ENCODE measurements around the gene CDY1B.
"Not testable (repeated sequence)": the region's sequence is repeated elsewhere in the genome, so short reads cannot be mapped to it uniquely, and the experiment has no call there.

CDY1B gene, protein sequence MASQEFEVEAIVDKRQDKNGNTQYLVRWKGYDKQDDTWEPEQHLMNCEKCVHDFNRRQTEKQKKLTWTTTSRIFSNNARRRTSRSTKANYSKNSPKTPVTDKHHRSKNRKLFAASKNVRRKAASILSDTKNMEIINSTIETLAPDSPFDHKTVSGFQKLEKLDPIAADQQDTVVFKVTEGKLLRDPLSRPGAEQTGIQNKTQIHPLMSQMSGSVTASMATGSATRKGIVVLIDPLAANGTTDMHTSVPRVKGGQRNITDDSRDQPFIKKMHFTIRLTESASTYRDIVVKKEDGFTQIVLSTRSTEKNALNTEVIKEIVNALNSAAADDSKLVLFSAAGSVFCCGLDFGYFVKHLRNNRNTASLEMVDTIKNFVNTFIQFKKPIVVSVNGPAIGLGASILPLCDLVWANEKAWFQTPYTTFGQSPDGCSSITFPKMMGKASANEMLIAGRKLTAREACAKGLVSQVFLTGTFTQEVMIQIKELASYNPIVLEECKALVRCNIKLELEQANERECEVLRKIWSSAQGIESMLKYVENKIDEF
- total RNA-seq: 0 reads per million in 2 donors

DNA sequence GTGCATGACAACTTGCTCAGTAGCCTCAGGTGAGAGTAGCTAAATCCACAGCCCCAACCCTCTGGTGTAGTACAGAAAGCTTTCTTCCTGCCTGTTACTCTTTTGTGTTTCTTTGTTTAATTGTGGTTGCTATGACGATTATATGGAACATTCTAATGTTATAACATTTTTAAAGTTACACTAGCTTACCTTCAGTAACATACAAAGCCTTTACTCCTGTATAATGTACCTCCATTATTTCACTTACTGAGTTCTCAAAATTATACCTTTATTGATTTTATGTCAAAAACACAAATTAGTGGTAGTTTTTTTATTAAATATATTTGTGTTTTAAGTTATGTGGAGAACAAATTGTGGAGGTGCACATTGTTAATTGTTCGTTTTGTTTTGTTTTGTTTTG, at the start of gene CDY1B:
CDY1B (minus strand) TSS at position 101 of the 400 bp plus-strand sequence. CDS start 331 bp downstream, outside the sequence.
- not testable (repeated sequence) for DNase-seq

DNA sequence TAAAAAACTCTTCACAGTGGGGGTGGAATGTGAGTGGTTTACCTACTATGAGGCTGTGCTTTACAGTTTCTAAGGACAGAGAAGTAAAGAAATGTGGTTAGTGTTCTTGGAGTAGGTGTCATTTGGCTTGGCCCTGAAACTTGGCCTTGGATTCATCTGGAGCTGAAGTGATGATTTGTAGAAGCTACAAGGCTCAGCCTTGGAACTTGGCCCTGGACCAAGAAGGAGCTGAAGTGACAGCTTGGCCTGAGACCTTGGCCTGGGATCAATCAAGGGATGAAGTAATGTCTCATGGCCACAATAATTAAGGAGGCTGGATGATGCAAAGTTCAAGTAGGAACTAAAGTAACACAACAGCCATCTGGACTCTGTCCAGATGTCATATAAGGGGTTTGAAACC, 1.7 kb upstream of the CDY1B start:
- DNase-seq: not testable (repeated sequence)

DNA sequence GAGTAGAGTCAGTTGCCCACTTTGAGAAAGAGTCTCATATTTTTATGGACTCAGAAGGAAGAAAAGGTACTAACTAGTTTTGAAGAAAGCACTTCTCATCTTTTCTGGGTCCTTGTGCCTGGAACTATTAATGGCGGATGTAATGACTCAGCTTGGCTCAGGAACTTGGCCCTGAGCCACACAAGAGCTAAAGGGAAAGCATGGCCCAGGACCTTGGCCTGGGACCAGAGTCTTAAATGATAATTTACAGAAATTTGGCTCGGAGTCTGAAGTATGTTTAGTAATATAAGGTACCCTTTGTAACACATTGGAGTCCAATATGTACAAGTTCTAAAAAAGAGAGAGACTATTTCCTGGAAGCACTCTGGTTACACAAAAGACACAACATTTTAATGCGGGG, 4.6 kb downstream of the CDY1B start:
- not testable (repeated sequence) for DNase-seq

DNA sequence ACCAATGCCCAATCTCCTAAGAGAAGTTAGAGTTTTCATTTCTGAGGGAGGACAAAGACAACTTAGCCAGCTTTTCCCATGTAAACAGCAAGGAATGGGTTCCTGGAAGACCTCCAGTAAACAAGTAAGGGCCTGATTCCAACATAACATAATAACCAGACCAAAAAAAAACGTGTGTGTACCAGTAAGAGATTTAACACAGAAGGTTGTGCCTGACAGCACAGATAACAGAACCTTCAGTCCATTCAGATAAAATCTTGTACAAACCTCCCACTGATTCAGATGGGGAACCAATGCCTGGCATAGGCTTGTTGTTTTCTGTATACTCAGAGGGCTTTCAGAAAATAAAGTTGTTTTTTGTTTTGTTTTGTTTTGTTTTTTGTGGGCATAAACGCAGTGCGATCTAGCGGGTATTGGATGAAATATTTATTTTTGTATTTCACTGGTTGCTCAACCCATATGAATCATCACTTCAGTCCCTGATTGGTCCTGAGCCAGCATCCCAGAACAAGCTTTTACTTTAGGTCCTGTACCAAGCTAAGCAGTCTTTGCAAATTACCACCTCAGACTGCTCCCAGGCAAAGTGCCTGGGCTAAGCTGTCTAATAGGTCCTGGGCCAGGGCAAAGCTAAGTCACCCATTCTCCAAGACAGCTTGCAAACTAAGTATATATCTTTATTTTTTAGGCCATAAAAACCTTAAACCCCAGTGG, 8.7 kb downstream of the CDY1B start:
- not testable (repeated sequence) for DNase-seq

DNA sequence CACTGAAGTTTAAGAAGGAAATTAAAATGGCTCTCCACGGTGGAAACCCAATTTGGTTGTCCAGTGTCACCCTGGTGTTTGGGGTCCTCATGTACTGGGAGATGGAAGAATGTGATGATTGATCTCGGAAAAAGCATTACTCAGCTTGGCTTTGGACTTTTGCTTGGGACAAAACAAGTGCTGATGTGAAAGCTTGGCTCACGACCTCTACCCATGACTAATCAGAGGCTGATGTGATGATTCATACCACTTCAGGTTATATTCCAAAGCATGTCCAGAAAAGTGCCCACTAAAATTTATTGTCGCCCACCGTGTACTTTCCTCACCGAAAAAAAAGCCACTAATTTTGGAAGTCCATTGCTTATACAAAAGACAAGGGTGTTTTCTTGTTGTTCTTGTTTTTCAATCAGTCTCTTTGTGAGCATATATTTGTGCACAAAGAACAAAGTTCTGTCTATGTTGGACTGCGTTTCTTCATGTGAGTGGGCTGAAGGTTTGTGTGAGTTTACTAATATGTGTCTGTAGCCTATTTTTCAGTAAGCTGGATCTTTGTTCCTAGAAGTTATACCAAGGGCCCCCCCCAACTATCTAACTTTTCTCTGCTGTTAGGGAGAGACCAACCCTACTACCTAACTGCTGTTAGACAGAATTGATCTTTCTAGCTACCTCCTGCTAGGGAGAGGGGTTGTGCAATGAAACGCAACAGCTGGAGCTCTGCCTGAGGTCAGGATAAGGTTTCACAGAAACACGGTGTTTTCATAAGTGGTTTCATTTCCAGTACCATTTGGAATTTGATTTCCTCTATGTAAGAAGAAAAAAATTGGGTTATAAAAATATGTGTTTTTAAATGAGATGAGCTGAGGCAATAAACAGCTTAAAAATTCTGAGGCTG, 21.4 kb downstream of the CDY1B start:
- not testable (repeated sequence) for DNase-seq

Data from T-helper 9 cell (primary cell).